Iris pigment epithelial cell (primary cell): Measurements from ENCODE around the gene C1orf21.
A peak's percentile ranks its signal among the peaks of the same experiment; 100 is the strongest.
"Not testable (repeated sequence)": the region's sequence is repeated elsewhere in the genome, so short reads cannot be mapped to it uniquely, and the experiment has no call there.

Source experiments
- DNase-seq: peaks from one replicate; pipeline ENCODE4 v3.0.0-alpha.2; 2011; ENCODE audit warnings: low read depth

The C1orf21 gene, protein sequence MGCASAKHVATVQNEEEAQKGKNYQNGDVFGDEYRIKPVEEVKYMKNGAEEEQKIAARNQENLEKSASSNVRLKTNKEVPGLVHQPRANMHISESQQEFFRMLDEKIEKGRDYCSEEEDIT

DNA sequence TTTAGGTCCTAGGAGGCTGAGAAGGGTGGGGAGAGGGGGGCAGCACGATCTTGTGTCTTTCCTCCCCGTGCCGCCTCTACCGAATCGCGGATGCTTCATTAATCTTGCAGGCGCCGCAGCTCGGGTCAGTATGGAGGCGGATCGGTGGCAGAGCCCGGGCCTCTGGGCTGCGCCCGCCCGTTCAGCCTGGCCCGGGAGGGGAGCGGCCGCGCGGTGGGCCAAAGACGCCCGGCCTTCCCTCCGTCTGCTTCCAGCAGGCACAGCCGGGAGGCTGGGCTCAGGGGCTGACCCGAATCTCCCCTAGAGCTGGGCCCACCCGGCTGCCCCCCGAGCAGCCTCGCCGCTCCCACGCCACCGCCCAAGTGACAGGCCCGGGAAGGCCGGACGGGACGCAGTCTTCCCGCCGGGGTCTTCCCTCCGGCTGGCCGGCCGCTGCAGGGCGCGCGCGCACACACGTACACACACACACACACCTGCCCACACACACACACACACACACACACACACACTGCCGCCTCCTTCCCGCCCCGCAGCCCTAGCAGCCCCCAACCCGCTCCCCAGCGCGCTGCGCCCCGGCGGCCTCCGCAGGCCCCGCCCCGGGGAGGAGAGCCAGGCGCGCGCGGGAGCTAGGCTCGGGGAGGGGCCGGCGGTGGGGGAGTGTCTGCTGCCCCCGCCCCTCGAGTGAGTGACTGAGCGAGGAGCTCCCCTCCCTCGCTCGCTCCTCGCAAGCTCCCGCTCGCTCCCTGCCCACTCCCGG is at the start of gene C1orf21:
Gene C1orf21 (plus strand): TSS at position 718 of the 757 bp plus-strand sequence. CDS start 90,481 bp downstream, outside the sequence.
- DNase-seq = peak; percentile 93

DNA sequence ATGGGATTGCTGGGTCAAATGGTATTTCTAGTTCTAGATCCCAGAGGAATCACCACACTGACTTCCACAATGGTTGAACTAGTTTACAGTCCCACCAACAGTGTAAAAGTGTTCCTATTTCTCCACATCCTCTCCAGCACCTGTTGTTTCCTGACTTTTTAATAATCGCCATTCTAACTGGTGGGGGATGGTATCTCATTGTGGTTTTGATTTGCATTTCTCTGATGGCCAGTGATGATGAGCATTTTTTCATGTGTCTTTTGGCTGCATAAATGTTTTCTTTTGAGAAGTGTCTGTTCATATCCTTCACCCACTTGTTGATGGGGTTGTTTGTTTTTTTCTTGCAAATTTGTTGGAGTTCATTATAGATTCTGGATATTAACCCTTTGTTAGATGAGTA is 49.0 kb upstream of the C1orf21 start:
- not testable (repeated sequence) for DNase-seq

DNA sequence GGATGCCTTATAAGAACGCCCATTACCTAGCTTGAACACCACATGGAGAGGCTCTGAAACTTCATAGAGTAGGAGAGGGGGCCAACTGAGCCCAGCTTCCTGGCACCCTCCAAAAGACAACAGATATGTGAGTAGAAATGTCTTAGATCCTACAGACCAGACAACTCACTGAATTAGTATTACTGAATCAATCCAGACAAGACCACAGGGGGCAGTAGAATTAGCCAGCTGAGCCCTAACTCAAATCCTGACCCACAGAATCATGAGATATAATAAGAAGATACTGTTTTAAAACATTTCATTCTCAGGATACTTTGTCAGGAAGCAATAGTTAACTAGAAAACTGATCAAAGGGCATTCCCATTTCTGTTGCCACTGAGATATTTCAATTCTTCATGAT is 45.8 kb upstream of the C1orf21 start:
- peak; percentile 17 for DNase-seq

DNA sequence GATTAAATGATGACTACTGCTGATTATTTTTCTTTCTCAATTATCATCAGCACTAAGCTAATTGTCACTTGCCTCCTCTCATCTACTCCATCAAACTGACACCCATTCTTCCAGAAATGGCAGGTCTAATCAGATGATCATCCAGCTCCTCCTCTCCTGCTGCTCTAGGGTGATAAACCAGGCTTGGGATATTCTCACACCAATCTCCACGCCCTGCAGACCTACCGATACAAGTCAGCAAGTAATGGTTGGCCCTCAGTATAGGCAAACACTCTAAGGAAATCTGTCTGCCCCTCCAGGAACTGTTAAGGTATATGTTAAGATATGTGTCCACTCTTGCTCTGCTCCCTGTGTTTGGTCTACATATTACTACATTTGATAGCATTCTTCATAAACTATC is 36.3 kb upstream of the C1orf21 start:
- no peak for DNase-seq

DNA sequence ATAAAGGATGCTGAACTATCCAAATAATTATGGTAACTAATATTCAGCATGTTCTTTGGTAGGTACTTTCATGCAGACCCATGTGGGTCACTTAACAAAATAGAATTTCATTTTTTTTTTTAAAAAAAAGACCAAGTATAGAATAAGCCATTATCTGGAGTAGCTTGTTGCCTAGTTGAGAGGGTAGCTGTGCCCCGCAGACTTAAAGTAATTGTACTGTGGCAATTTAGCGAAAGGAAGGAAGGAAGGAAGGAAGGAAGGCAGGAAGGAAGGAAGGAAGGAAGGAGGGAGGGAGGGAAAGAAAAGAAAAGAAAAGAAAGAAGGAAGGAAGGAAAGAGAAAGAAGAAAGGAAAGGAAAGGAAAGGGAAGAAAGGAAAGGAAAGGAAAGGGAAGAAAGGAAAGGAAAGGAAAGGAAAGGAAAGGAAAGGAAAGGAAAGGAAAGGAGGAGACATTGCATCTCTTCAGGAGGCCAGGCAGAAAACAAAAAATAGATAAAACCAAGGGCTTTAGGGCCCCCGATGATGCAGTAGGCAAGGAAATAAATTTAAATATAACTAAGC is 35.3 kb upstream of the C1orf21 start:
- no peak for DNase-seq

DNA sequence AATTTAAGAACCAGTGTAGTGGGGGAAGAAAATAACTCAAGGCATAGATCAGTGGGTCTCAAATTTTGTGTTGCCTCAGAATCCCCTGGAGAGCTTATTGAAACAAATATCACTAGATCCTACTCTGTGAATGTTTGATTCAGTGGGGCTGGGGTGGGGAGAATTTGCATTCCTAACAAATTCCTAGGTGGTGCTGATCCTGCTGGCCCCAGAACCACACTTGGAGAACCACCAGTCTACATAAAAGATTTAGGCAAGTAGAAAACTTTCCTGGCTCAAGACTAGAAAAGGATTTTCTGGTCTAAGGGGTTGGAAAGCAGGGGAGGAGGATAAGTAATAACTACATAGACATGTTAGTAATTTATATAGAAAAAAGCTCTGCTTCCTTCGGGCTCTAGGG is 34.1 kb upstream of the C1orf21 start:
- no peak for DNase-seq

DNA sequence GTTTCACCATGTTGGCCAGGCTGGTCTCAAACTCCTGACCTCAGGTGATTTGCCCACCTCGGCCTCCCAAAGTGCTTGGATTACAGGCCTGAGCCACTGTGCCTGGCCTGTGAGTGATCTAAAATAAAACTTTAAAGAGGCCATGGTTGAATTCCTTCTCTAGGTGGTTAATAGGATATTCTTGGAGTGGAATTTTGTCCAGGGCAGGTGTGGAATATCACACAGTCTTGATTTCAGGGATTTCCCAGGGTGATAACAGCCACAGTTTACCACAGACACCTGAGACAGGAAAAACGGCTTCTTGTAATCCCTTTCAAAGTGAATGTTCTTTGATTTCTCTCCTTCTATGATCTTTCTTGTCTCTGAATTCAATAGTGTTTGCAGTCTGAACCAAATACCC is 32.1 kb upstream of the C1orf21 start:
- DNase-seq = no peak

DNA sequence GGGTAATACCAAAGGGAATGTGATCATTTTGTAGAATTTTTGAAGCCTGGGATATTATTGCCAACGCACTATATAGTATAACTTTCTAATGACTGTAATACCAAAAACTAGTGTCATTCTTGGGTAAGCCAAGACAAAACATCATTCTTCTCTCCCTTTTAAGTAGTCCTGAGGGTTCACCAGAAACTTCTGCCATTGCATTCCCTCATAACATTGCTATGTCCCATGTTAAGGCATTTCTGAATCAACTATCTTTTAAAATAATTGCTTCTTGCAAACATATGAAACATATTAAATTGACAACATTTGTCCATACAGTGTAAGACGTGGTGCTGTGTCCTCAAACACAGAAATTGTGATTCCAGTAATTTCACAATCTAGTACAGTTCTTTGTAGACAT is 29.9 kb upstream of the C1orf21 start:
- DNase-seq = no peak

DNA sequence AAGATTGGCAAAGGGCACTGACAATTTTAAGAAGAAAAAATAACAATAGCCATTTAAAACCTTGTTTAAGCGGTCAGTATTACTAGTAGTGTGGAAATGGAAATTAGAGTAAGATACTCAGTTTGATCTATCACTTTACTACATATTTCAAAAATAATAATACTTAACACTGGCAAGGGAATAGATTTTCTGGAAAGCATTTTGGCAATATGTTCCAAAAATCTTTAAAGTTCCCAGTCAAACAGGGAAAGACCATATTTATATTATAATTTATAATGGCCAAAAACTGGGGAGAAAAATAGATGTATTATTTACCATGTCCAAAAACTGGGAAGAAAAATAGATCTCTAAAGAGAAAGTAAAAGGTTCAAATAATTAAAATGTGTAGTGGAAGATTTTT is 28.6 kb upstream of the C1orf21 start:
- no peak for DNase-seq

DNA sequence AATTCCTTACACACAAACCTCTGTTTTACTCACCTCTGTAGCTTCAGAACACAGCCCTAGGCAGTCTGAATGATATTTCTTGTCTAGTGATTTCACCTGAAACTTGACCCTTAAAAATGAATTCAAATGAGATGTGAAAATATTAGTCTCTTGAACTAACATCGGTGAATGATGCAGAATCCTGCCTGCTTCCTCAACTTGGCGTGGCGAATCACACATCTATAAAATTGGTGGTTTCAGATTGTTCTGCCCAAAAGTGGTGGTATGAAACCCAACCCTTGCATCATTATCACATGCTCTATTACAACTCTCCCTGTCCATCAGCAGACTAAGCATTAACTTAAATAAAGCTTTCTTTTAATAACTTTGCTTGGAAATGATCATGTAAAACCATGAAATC is 26.9 kb upstream of the C1orf21 start:
- no peak for DNase-seq

DNA sequence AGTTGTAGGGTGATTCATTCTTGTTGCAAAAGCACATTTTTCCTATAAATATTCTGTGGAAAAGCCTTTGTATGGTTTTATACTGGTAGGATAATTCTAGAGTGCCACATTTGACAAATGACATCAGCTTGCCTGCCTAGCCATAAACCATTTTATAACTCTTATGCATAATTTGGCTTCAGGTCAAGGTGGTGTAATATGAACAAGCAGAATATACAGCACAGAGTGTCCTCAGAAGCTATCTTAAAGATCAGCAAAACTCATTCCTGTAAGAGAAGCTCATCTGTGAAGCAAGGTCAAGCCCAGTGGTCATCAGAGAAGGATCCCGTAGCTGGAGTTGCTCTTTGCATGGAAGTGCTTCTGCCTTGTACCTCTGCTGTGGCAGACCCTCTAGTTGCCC is 24.0 kb upstream of the C1orf21 start:
- peak; percentile 86 for DNase-seq

DNA sequence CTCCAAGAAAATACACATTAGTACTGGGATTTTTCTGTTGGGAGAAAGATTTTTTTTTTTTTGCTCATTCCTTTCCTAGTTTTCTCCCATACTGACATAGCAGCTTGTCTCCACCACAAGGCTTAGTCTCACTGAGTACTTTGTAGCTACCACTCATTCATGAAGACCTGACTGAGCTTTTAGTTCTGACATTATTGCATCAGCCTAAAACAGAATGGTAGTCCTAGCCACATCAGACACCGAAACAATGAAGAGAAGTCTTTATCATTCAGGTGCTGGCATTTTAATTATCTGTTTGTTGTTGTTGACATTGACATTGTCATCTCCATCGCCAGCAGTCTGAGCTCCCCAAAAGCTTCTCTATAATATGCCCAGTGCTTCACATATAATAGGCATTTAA is 21.1 kb upstream of the C1orf21 start:
- no peak for DNase-seq

DNA sequence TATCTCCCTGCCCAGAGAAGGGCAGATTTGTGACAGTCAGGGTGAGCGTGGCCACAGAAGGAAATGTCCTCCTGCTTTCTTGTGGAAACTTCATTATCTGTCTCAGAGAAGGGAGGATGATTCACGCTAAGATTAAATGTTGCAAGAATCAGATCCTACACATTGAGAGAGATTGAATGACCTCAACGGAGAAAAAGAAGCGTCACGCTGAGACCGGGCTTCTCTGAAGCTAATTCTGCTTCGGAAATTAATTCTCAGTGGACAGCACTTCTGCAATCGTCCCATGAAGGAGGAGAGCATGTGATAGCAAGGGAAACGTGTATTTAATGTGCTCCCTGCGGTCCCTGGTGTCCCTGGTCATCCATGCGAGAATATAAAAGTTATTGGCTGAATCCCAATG is 19.8 kb upstream of the C1orf21 start:
- DNase-seq = peak; percentile 33

DNA sequence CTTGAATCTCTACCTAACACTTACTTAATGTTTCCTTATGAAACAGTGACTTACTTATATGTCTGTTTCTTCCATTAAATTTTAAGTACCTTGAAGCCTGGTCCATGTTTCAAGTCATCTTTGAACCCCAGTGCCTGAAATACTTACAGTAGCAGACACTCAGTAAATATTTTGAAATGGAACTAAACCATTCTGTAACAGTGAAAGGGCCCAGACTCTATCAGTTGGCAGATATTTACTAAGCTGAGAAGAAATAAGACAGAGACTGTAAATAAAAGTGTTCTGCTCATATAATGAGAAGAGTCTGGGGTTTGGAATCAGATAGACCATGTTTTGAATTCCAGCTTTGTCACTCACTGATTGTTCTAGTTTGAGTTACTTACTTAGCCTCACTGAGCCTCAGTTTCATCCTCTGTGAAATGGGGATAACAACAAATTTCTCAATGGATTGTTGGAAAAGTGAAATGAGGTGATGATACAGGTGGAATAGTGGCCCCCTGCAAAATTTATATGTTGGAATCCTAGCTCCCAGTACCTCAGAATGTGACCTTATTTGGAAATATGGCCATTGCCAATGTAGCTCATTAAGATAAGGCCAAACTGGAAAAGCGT is 19.3 kb upstream of the C1orf21 start:
- no peak for DNase-seq

DNA sequence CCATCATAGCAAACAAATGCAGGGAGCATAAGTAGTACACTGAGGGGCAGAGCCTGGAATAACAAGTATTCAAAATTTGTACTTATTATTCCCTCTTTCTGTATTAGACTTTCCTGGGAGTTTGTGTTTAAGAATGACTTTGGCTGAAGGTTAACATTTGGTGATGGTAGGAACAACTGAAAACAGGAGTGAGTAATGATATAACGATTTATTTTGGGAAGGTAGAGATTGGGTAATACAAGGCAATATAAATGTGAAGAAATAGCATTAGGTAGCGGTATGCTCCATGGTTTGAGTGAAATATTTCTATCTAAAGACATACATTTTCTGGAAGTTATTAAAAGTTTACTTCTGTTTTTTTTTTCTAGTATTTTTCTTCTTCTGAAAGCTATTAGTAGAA is 18.5 kb upstream of the C1orf21 start:
- DNase-seq = no peak

DNA sequence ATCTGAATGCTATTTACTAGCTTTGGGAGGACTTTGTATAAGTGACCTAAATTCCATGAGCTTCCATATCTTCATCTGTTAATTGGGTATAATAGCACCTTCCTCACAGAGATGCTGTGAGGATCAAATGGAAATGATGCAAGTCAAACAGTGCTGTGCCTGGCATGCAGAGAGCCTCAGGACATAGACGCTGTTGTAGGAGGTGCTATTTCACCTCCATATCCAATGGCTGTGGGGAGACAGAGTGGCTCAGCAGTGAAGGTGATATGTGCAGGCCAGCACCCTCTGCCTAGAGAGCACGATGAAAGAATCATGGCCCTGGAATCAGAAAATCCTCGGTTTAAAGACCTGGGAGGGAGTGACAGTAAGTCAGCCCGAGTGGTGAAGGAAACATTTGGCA is 16.0 kb upstream of the C1orf21 start:
- no peak for DNase-seq

DNA sequence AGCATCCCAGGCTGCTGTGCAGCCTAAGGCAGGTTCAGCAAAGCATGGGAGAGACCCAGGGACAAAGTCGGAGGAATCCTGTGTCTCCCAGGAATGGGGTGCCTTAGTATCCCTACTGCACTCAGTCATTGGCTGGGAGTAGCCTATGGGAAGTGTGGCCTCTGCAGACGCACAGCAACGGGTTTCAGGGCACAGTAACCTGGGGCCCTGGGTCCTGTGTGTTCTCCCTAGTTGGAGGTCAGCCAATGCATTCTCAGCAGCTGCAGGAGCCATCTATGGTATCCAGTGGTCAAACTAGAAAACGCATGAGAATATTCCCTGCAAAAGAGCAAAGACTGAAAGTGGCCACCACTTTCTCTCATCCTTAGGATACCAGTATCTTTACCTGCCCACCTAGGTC is 13.7 kb upstream of the C1orf21 start:
- DNase-seq = no peak

DNA sequence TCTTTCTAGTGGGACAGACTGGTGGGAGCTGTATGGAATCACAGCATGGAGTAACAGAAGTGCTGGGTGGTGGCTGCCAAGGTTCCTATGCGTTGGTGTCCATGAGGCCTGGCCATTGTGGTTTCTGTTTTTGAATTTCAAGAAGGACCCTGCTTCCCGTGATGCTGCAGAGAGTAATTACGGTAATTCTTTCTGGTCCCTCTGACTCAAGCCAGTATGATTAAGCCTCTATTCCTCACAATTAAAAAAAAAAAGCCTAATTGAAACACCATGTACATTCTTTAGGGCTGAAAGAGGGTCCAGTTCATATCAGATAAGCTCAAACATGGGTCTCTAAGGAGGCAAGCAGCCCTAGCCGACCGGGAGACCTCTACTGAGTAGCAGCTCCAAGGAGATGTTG is 10.5 kb upstream of the C1orf21 start:
- DNase-seq = no peak

DNA sequence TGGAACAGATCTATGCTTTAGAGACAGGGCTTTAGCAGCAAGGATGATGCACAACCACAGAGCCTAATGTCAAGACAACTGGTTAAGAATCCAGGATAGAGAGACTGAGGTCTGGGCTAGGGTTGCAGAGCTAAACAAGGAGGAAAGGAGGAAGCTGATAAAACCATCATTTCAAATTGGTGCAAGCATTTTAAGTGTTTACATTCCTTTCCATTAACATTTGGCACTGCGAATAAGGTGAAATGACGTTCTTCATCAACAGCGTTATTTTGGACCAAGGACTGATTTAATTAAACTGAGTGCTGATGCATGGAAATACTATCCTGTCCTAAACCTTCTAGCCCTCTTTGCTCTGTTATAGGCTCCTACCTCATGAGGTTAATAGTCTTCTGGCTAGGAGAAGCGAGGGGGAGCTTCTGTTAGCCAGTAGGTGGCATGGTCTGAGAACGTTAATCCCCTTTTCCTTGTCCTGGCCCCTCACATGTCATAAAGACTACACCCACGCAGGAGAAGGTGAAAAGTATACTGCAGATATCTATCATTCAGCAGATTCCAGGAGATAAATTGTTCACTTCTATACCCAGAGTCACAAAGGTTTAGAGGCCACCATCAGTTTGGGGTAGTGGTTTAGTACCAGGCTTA is 7.6 kb upstream of the C1orf21 start:
- no peak for DNase-seq

DNA sequence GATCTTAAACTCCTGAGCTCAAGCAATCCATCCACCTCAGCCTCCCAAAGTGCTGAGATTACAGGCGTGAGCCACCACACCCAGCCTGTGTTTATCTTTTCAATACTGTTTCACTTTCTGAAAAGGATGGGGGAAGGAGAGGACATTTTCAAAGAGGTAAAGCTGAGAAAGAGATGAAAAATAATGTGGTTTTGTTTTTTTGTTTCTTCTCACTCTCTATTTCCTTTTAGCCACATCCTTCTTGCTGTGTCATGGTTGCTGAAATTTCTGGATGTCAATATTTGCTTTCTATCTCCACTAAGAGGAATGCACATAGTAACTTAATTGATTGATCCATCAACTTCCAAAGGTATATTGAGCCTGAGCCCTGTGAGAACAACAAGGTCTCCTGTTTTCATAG is 6.4 kb upstream of the C1orf21 start:
- DNase-seq = no peak

DNA sequence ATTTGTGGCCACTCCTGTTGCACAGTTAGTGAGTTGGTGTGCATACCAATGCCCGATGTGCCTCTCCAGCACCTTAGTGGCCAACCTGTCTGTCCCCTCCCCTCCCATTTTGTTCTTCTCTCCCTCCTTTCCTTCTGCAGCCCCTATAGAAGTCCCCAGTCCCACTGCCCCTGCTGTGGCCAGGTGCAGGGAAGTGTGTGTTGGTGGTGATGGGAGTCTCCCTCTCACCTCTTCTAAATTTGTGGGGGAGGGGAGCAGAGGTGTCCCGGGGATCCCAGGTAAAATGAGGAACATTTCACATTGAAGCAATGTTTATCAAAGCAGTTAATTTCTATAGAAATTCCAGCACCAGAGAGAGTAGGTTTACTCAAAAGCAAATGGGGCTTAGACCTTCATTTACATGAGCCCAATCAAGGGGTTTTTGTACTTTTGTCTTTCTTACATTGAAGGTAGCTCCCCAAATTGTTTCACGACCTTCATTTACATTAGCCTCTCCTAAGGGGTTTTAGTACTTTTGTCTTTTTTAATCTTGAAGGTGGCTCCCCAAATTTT is 3.0 kb upstream of the C1orf21 start:
- DNase-seq = no peak

DNA sequence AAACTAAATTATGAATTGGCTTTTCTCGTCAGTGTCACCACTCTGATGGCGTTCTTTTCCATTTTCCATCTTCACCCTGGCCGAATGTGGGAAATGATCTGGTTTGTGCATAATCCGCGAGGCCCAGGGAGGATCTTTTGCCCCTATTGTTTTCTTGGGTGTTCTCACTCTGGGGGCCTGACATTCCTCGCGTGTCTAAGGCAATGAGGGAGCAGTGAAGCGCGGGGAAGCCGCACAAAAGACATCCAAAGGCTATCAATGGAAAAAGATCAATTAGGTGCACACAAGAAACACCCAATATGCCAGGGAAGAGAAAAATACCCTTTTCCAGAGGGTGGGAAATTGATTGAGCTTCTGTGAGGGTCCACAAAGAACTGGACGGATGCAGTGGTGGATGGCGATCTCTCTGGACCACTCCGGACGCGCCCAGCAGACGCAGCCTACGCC is 941 bp upstream of the C1orf21 start:
- no peak for DNase-seq

DNA sequence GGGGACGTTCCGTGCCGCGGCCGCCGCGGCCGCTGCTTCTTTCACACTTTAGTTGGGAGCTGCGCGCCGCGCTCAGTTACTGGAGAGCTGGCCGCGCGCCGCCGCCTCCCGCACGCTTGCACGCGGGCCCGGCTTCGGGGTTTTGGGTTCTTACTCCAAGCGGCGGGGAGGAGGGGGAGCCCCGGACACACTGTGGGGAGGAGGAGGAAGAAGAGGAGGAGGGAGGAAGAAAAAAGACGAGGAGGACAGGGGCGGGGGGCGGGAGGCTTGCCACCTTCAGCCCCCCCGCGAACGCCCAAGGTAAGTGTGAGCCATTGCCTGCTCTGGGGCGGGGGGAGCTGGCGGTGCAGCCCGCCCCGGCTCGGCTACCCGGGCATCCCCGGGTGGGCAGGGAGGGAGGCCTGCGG is 243 bp downstream of the C1orf21 start:
- no peak for DNase-seq
